Breast epithelium (tissue), 3 donors: ENCODE data around the gene CBY2.

Source experiments
- CTCF ChIP-seq, 3 donors: fragments of 450-650 bp; IDR thresholded peaks; one replicate each; pipeline ENCODE4 v1.5.1; 2016 to 2017; ENCODE audit warnings: antibody characterized with exemption in 3 of 3, mild to moderate bottlenecking in 3 of 3, moderate library complexity in 3 of 3
- POLR2A ChIP-seq: fragments of 450-650 bp; IDR thresholded peaks from one replicate; pipeline ENCODE4 v1.6.1; 2016; ENCODE audit warnings: antibody characterized with exemption, mild to moderate bottlenecking, moderate library complexity

GRCh38 chr13:45717349-45717748, 15.2 kb downstream of the CBY2 start:
- TF ChIP-seq CTCF (IDR thresholded peaks at IDR 0.05) = no peak
- no peak for TF ChIP-seq POLR2A
